Measurements from ENCODE around the gene IGF2BP2. TPM values are rescaled to one million over a fixed set of nuclear protein-coding genes. Genes with fewer than 3 reads are reported as not detected.

The IGF2BP2 gene
- total RNA-seq, 1 experiment from 2014 or later = 97.8 TPM

- TF ChIP-seq POLR2AphosphoS5 (IDR thresholded peaks at IDR 0.05; ENCODE audit: low read depth, low read length) = no peak
- TF ChIP-seq, protein P1, sequence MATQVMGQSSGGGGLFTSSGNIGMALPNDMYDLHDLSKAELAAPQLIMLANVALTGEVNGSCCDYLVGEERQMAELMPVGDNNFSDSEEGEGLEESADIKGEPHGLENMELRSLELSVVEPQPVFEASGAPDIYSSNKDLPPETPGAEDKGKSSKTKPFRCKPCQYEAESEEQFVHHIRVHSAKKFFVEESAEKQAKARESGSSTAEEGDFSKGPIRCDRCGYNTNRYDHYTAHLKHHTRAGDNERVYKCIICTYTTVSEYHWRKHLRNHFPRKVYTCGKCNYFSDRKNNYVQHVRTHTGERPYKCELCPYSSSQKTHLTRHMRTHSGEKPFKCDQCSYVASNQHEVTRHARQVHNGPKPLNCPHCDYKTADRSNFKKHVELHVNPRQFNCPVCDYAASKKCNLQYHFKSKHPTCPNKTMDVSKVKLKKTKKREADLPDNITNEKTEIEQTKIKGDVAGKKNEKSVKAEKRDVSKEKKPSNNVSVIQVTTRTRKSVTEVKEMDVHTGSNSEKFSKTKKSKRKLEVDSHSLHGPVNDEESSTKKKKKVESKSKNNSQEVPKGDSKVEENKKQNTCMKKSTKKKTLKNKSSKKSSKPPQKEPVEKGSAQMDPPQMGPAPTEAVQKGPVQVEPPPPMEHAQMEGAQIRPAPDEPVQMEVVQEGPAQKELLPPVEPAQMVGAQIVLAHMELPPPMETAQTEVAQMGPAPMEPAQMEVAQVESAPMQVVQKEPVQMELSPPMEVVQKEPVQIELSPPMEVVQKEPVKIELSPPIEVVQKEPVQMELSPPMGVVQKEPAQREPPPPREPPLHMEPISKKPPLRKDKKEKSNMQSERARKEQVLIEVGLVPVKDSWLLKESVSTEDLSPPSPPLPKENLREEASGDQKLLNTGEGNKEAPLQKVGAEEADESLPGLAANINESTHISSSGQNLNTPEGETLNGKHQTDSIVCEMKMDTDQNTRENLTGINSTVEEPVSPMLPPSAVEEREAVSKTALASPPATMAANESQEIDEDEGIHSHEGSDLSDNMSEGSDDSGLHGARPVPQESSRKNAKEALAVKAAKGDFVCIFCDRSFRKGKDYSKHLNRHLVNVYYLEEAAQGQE (IDR thresholded peaks at IDR 0.05; ENCODE audit: insufficient read depth in 1 of 2, low read depth in 2 of 2, low read length in 1 of 2) = no peak
- no TSS peak for BruUV-seq (replicated peaks)
- intact Hi-C loops (cut with micrococcal nuclease; ENCODE audit: unreplicated experiment) = no loop called here
Measured at GRCh38 chr3:185781759-185782158, 43.1 kb downstream of the IGF2BP2 start.

DNA sequence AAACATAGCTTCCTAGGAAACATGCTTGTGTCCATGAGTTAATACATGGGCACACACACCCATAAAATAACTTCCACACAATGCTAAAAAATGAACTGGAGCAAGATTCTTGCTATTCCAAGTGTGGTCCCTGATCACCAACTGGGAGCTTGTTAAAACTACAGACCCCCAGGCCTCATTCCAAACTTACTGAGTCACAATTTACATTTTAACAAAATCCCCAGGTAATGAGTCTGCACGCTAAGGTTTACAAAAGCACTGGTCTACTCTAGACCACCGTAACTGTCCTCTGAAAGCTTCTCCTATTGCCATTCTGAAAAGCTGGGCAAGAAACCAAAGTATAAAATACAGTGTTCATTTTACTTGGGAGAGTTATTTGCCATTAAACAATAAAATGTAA is 45.4 kb downstream of the IGF2BP2 start:
- Histone ChIP-seq H3K9me3 (ENCODE audit: control insufficient read depth, insufficient read depth, low read depth, low read length) (no peaks in the 10 kb centered on the region), H3K36me3 (ENCODE audit: control insufficient read depth, insufficient read depth, low read length) (no peaks in the 10 kb centered on the region), H3K27me3 (ENCODE audit: control insufficient read depth, insufficient read depth, low read length) (no peaks in the 10 kb centered on the region), H3K4me3 (ENCODE audit: low read depth in 2 of 2, low read length in 2 of 2) (no peak overlapping the region), H3K27ac (ENCODE audit: low read length) (no peak overlapping the region), H3K4me1 (ENCODE audit: control insufficient read depth, insufficient read depth, low read length) (peaks cover 38% of the 10 kb centered on the region)
- TF ChIP-seq POLR2AphosphoS5 (IDR thresholded peaks at IDR 0.05; ENCODE audit: low read depth, low read length) (no peak), TCF7L2 (IDR thresholded peaks at IDR 0.05; ENCODE audit: low read depth, low read length) (no peak), SIN3A (IDR thresholded peaks at IDR 0.05; ENCODE audit: borderline replicate concordance, insufficient read depth, low read depth, low read length) (no peak), CTCF (IDR thresholded peaks at IDR 0.05) (no peak)
- TF ChIP-seq, protein P1 (IDR thresholded peaks at IDR 0.05; ENCODE audit: insufficient read depth in 1 of 2, low read depth in 2 of 2, low read length in 1 of 2) = no peak
- ATAC-seq = no peak
- in situ Hi-C loops (cut with HindIII; ENCODE audit: low pct_unique_long_range_greater_than_20kb, low sequenced_read_pairs) (no loop called here), intact Hi-C loops (cut with micrococcal nuclease; ENCODE audit: unreplicated experiment) (no loop called here)
- no TSS peak for BruUV-seq (replicated peaks)
- no peak for DNase-seq (ENCODE audit: low read depth, low spot score)
- CTCF ChIA-PET = interaction anchor here (0.6 kb wide), 1 partner anchor 17 kb away, joined by 3 read pairs; no protein-coding TSS in a partner anchor
- POLR2A ChIA-PET = interaction anchor here (1.1 kb wide), 1 partner anchor 10 kb away, joined by 3 read pairs; no protein-coding TSS in a partner anchor

More at GRCh38 chr3:185781759-185782158, 43.1 kb downstream of the IGF2BP2 start:
- peaks cover 33% of the 10 kb centered on the region for H3K4me1 ChIP-seq (ENCODE audit: control insufficient read depth, insufficient read depth, low read length)
- no peaks in the 10 kb centered on the region for H3K9me3 ChIP-seq (ENCODE audit: control insufficient read depth, insufficient read depth, low read depth, low read length)
- ChIA-PET CTCF (no interaction called here), POLR2A (interaction anchor here (0.6 kb wide), 1 partner anchor 1129 kb away, joined by 3 read pairs; no protein-coding TSS in a partner anchor)
- H3K4me3 ChIP-seq (ENCODE audit: low read depth in 2 of 2, low read length in 2 of 2) = no peak overlapping the region
- no peaks in the 10 kb centered on the region for H3K36me3 ChIP-seq (ENCODE audit: control insufficient read depth, insufficient read depth, low read length)
- no peaks in the 10 kb centered on the region for H3K27me3 ChIP-seq (ENCODE audit: control insufficient read depth, insufficient read depth, low read length)
- ATAC-seq (no peak), DNase-seq (ENCODE audit: low read depth, low spot score) (no peak)
- H3K27ac ChIP-seq (ENCODE audit: low read length) = no peak overlapping the region
- in situ Hi-C loops (cut with HindIII; ENCODE audit: low pct_unique_long_range_greater_than_20kb, low sequenced_read_pairs) = no loop called here
